Measurements from ENCODE around the gene DUSP3. TPM values are rescaled to one million over a fixed set of nuclear protein-coding genes. Genes with fewer than 3 reads are reported as not detected.

The DUSP3 gene
- total RNA-seq, 2 experiments from 2014 or later = 8.3 to 8.6 TPM

Other genes starting within 250 kb of the DUSP3 start
- 1 to 10 TPM; 3.6 to 4.0 TPM for gene ETV4, start 232.6 kb downstream of the DUSP3 start, total RNA-seq
- gene MEOX1, start 117.1 kb downstream of the DUSP3 start, total RNA-seq = 1 to 10 TPM; 4.2 to 4.7 TPM
- gene SOST, start 20.2 kb downstream of the DUSP3 start, total RNA-seq = not detected
- gene CFAP97D1, start 1.5 kb upstream of the DUSP3 start, total RNA-seq = not detected
- gene MPP3, start 54.2 kb upstream of the DUSP3 start, total RNA-seq = not detected
- not detected for gene CD300LG, start 68.2 kb upstream of the DUSP3 start, total RNA-seq
- under 1 TPM; 0.48 to 0.65 TPM for gene MPP2, start 128.6 kb upstream of the DUSP3 start, total RNA-seq
- gene PPY, start 163.5 kb upstream of the DUSP3 start, total RNA-seq = not detected
- gene PYY, start 175.0 kb upstream of the DUSP3 start, total RNA-seq = not detected
- gene NAGS, start 225.6 kb upstream of the DUSP3 start, total RNA-seq = 1 to 10 TPM; 1.5 TPM
- gene TMEM101, start 236.0 kb upstream of the DUSP3 start, total RNA-seq = 10 to 100 TPM; 32.2 to 35.5 TPM